HFFc6 (cell line): Measurements from ENCODE around the gene PDE4B. TPM values are rescaled to one million over a fixed set of nuclear protein-coding genes. Genes with fewer than 3 reads are reported as not detected.
"Not testable (repeated sequence)": the region's sequence is repeated elsewhere in the genome, so short reads cannot be mapped to it uniquely, and the experiment has no call there.

Source experiments
- DNase-seq: peaks from one replicate; pipeline ENCODE4 v3.0.0-alpha.2; 2018
- H3K27ac Mint-ChIP-seq: 2 replicates; pipeline ENCODE4 v1.8.0; 2020; ENCODE audit warnings: mild to moderate bottlenecking, mixed read lengths
- H3K27me3 Mint-ChIP-seq: 2 replicates; pipeline ENCODE4 v1.8.0; 2021; ENCODE audit warnings: mild to moderate bottlenecking, moderate library complexity, mixed read lengths; ENCODE audit not compliant: insufficient read depth
- H3K36me3 Mint-ChIP-seq: 2 replicates; pipeline ENCODE4 v1.8.0; 2021; ENCODE audit warnings: low read depth, mixed read lengths
- H3K4me1 Mint-ChIP-seq: 2 replicates; pipeline ENCODE4 v1.8.0; 2020; ENCODE audit warnings: low read depth, mixed read lengths
- H3K4me3 Mint-ChIP-seq: 2 replicates; pipeline ENCODE4 v1.8.0; 2020; ENCODE audit warnings: mild to moderate bottlenecking, moderate library complexity, mixed read lengths
- H3K9me3 Mint-ChIP-seq: 2 replicates; pipeline ENCODE4 v1.8.0; 2020; ENCODE audit warnings: mild to moderate bottlenecking, mixed read lengths
- CTCF ChIP-seq: fragments of 200-600 bp; sonication (generic); IDR thresholded peaks from 2 replicates; pipeline ENCODE4 v1.5.0; 2021; ENCODE audit warnings: antibody characterized with exemption, mild to moderate bottlenecking
- total RNA-seq, 6 experiments: library from RNA; stranded (reverse); fragmentation: NEBNext Ultra II Directional; extraction: Animal tissue kit (Norgen Biotek cat#: 25700); gene quantifications; 2 replicates in 1 of 6; 3 replicates in 5 of 6; pipeline ENCODE4 v1.2.3, GENCODE V29; 2021

The PDE4B gene
- total RNA-seq, 6 experiments from 2014 or later = 34.9 to 57.6 (median 42.8) TPM

DNA sequence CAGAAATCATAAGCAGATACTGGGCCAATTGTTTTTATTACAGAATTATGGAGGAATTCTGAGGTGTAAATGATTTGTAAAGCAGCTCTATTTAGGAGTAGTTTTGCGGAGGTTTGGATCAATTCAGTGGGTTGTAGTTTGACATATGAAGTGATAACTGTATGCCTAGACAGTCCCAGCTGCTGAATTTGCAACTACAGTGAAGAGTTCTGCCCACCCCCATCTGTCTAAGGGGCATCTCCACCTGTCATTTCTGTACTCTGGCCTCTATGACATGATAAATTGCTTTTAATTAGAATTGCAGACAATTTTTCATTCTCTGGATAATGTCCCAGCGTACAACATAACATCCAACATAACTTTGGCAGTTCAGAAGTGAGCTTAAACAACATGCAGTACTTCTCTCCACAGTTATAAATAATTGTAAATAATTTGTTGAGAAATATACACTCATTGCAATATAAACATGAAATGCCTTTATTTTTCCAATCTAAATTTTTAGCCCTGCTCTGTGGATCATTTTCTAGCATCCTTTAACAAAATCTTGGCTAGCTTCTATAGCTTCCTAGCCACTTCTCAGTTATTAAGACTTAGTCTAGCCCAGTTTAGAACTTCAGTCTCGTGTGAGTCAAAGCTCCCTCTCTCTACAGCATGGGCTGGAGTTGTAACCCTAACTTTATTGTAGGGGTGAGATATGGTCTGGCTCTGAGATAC lies 52.3 kb downstream of the PDE4B start:
- Mint-ChIP-seq H3K4me1 (no peaks in the 10 kb centered on the region), H3K9me3 (peaks cover 6% of the 10 kb centered on the region), H3K27me3 (no peaks in the 10 kb centered on the region; the same call in 1 of the 2 replicates), H3K27ac (no peak overlapping the region), H3K36me3 (peaks cover 12% of the 10 kb centered on the region; the same call in 1 of the 2 replicates), H3K4me3 (no peak overlapping the region)
- no peak for DNase-seq
- TF ChIP-seq CTCF = no peak

GRCh38 chr1:65845535-65846060 lies 52.9 kb downstream of the PDE4B start:
- H3K4me1 Mint-ChIP-seq = no peaks in the 10 kb centered on the region
- no peak for DNase-seq
- H3K27me3 Mint-ChIP-seq = no peaks in the 10 kb centered on the region; the same call in 1 of the 2 replicates
- H3K4me3 Mint-ChIP-seq = no peak overlapping the region
- peaks cover 11% of the 10 kb centered on the region for H3K9me3 Mint-ChIP-seq
- no peak overlapping the region for H3K27ac Mint-ChIP-seq
- no peak for TF ChIP-seq CTCF
- H3K36me3 Mint-ChIP-seq = peaks cover 16% of the 10 kb centered on the region

GRCh38 chr1:65846866-65847265 lies 54.2 kb downstream of the PDE4B start:
- Mint-ChIP-seq H3K4me1 (no peaks in the 10 kb centered on the region), H3K36me3 (peaks cover 18% of the 10 kb centered on the region), H3K9me3 (peaks cover 12% of the 10 kb centered on the region), H3K4me3 (no peak overlapping the region), H3K27me3 (no peaks in the 10 kb centered on the region; the same call in 1 of the 2 replicates), H3K27ac (peak overlapping the region; percentile 34; the same call in 1 of the 2 replicates)
- no peak for TF ChIP-seq CTCF
- peak; percentile 11 for DNase-seq

- Mint-ChIP-seq H3K36me3 (peaks cover 18% of the 10 kb centered on the region), H3K4me3 (no peak overlapping the region), H3K9me3 (peaks cover 12% of the 10 kb centered on the region), H3K4me1 (no peaks in the 10 kb centered on the region), H3K27me3 (no peaks in the 10 kb centered on the region; the same call in 1 of the 2 replicates), H3K27ac (no peak overlapping the region)
- DNase-seq = no peak
- no peak for TF ChIP-seq CTCF
Observed at GRCh38 chr1:65850281-65850680, 57.6 kb downstream of the PDE4B start.

DNA sequence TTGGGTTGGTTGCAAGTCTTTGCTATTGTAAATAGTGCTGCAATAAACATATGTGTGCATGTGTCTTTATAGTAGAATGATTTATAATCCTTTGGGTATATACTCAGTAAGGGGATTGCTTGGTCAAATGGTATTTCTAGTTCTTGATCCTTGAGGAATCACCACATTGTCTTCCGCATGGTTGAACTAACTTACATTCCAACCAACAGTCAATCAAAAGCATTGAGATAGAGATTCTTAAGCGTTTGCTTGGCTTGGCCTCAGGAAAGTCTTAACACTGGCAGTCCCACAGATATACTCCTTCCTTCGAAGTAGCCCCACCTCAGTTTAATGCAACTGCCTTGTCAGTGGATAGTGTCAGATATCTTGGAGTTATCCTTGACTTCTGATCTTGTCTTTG lies 63.9 kb downstream of the PDE4B start:
- DNase-seq, H3K4me3 Mint-ChIP-seq, H3K36me3 Mint-ChIP-seq, H3K9me3 Mint-ChIP-seq, H3K27me3 Mint-ChIP-seq, H3K27ac Mint-ChIP-seq, H3K4me1 Mint-ChIP-seq: not testable (repeated sequence)

DNA sequence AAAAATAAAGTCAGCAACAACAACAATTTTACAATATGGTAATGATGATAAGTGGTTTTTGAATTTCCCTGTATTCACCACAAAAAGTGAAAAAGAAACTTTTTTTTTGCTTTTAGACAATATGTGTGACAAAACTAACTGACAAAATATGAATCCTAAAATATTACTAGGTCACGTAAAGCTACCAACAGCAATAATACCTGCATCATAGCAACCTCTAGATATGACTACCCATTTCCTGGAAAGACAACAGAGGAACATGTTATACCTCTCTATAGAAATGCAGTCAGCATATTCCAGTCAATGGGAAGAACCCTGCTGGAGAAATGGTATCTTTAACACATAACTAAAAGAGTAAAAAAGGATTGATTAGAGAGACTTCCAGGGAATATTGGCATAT lies 73.7 kb downstream of the PDE4B start:
- TF ChIP-seq CTCF = no peak
- H3K27me3 Mint-ChIP-seq = peaks cover 10% of the 10 kb centered on the region
- peaks cover 14% of the 10 kb centered on the region for H3K36me3 Mint-ChIP-seq

More for the DNA sequence above, 73.7 kb downstream of the PDE4B start:
- Mint-ChIP-seq H3K27ac (no peak overlapping the region), H3K9me3 (peaks cover 13% of the 10 kb centered on the region), H3K4me1 (no peaks in the 10 kb centered on the region), H3K4me3 (no peak overlapping the region)
- DNase-seq = no peak
